ENCODE data around the gene ELFN2.

DNA sequence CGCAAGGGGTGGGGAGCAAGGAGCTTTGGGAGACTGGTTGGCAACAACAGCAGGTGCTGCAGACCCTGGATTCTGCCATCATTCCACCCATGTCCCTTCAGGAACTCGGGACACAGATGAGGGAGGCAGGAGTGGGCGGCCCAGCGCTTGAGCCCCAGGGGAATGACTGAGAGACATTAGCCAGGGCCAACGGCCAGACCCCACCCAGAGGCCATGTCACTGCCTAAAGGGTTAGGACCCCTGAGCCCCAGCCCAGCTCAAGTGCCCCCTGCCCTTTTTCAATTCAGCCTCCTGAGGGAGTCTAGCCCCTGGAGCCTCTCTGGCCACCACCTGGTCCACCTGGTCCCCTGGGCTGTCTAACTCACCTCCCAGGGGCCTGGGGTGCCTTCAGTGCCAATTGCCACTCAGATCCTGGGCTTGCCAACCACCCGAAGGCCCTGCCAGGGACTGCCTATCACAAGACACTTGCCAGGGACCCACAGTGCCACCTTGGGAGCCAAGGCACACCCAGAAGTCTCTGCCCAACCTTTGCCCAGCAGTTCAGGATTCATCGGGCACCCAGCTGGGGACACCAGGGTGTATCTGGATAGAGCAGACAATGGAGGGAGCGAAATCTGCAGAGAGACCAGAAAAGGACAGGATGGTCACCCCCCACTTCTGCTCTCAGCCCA lies 42.3 kb upstream of the ELFN2 start:
- TF ChIP-seq, protein P1, sequence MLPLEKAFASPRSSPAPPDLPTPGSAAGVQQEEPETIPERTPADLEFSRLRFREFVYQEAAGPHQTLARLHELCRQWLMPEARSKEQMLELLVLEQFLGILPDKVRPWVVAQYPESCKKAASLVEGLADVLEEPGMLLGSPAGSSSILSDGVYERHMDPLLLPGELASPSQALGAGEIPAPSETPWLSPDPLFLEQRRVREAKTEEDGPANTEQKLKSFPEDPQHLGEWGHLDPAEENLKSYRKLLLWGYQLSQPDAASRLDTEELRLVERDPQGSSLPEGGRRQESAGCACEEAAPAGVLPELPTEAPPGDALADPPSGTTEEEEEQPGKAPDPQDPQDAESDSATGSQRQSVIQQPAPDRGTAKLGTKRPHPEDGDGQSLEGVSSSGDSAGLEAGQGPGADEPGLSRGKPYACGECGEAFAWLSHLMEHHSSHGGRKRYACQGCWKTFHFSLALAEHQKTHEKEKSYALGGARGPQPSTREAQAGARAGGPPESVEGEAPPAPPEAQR (tag by site-specific recombination; IDR thresholded peaks at IDR 0.05) = no peak
- TF ChIP-seq, protein P2, sequence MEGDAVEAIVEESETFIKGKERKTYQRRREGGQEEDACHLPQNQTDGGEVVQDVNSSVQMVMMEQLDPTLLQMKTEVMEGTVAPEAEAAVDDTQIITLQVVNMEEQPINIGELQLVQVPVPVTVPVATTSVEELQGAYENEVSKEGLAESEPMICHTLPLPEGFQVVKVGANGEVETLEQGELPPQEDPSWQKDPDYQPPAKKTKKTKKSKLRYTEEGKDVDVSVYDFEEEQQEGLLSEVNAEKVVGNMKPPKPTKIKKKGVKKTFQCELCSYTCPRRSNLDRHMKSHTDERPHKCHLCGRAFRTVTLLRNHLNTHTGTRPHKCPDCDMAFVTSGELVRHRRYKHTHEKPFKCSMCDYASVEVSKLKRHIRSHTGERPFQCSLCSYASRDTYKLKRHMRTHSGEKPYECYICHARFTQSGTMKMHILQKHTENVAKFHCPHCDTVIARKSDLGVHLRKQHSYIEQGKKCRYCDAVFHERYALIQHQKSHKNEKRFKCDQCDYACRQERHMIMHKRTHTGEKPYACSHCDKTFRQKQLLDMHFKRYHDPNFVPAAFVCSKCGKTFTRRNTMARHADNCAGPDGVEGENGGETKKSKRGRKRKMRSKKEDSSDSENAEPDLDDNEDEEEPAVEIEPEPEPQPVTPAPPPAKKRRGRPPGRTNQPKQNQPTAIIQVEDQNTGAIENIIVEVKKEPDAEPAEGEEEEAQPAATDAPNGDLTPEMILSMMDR (tag by site-specific recombination; IDR thresholded peaks at IDR 0.05) = no peak
- no peak for TF ChIP-seq ZNF354C (tag by site-specific recombination; IDR thresholded peaks at IDR 0.05; ENCODE audit: borderline replicate concordance, low read depth)
- TF ChIP-seq, protein P3, sequence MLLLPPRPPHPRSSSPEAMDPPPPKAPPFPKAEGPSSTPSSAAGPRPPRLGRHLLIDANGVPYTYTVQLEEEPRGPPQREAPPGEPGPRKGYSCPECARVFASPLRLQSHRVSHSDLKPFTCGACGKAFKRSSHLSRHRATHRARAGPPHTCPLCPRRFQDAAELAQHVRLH (tag by site-specific recombination; IDR thresholded peaks at IDR 0.05) = no peak
- TF ChIP-seq ZNF629 (tag by site-specific recombination; IDR thresholded peaks at IDR 0.05) = no peak
- TF ChIP-seq YY1 (tag by site-specific recombination; IDR thresholded peaks at IDR 0.05) = no peak
- no peak for TF ChIP-seq TCF7L2 (IDR thresholded peaks at IDR 0.05; ENCODE audit: borderline replicate concordance, low read depth, low read length)
- no peak for TF ChIP-seq ZNF274 (IDR thresholded peaks at IDR 0.05; ENCODE audit: low read length)
- TF ChIP-seq ZNF274 (tag by site-specific recombination; IDR thresholded peaks at IDR 0.05; ENCODE audit: borderline replicate concordance) = no peak
- TF ChIP-seq KLF16 (tag by site-specific recombination; IDR thresholded peaks at IDR 0.05) = no peak
